Uterus (tissue), 4 donors: ENCODE results near the gene OR2B2. TPM values are rescaled to one million over a fixed set of nuclear protein-coding genes. Genes with fewer than 3 reads are reported as not detected.

Source experiments
- DNase-seq, 2 donors: peaks; one replicate each; pipeline ENCODE4 v3.0.0-alpha.2; 2019 to 2020
- H3K27ac ChIP-seq, 2 donors: fragments of 200-600 bp; sonication (generic); 1 replicate in 1 of 2; 2 replicates in 1 of 2; pipeline ENCODE4 v1.5.1; 2016 to 2018
- H3K27me3 ChIP-seq, 2 donors: fragments of 200-600 bp; sonication (generic); one replicate each; pipeline ENCODE4 v1.5.1; 2018 to 2019; ENCODE audit warnings: control low read depth in 1 of 2
- H3K36me3 ChIP-seq, 2 donors: fragments of 200-600 bp; sonication (generic); one replicate each; pipeline ENCODE4 v1.5.1; 2019; ENCODE audit warnings: control low read depth in 1 of 2
- H3K4me1 ChIP-seq, 2 donors: fragments of 200-600 bp; sonication (generic); one replicate each; pipeline ENCODE4 v1.5.1; 2018 to 2019; ENCODE audit warnings: control low read depth in 1 of 2
- H3K4me3 ChIP-seq, 2 donors: fragments of 200-600 bp; sonication (generic); 1 replicate in 1 of 2; 2 replicates in 1 of 2; pipeline ENCODE4 v1.5.1; 2018 to 2019; ENCODE audit warnings: mild to moderate bottlenecking in 1 of 2
- H3K9me3 ChIP-seq, 2 donors: fragments of 200-600 bp; sonication (generic); one replicate each; pipeline ENCODE4 v1.5.1; 2019; ENCODE audit warnings: control low read depth in 1 of 2
- CTCF ChIP-seq, 4 experiments: fragments of 200-600 bp in 2 of 4; fragments of 450-650 bp in 2 of 4; sonication (generic) in 2 of 4; IDR thresholded peaks; one replicate each; pipeline ENCODE4 v1.5.1; 2016 to 2019; ENCODE audit warnings: antibody characterized with exemption in 4 of 4, mild to moderate bottlenecking in 2 of 4, moderate library complexity in 1 of 4
- POLR2A ChIP-seq, 2 donors: fragments of 450-650 bp; IDR thresholded peaks; one replicate each; pipeline ENCODE4 v1.6.1; 2016; ENCODE audit warnings: antibody characterized with exemption in 2 of 2, mild to moderate bottlenecking in 1 of 2, moderate library complexity in 1 of 2
- intact Hi-C: fragments of 100-400 bp; cut with DNase I; formaldehyde crosslinking; loops from one replicate; pipeline ENCODE4 v1.15.1; 2023; ENCODE audit warnings: low total_unique reads
- total RNA-seq, 4 donors: library from RNA; depleted of rRNA in 3 of 4; stranded (reverse); fragments of >200 nt in 3 of 4; gene quantifications; one replicate each; pipeline versions ENCODE4 v1.1.0 to v1.2.4, GENCODE V29; 2014 to 2023
- donor health status: DM: yes; HTN: yes; CAD: no.

The OR2B2 gene
- total RNA-seq, 4 donors from 2014 or later, result not detected

GRCh38 chr6:27870291-27870870 lies 41.8 kb downstream of the OR2B2 start:
- no peak for DNase-seq
- H3K36me3 ChIP-seq, result no peaks in the 10 kb centered on the region
- no peak overlapping the region for H3K27ac ChIP-seq
- peaks cover 29 to 65% of the 10 kb centered on the region in 2 donors for H3K27me3 ChIP-seq
- H3K9me3 ChIP-seq, result no peaks in the 10 kb centered on the region
- TF ChIP-seq CTCF (IDR thresholded peaks at IDR 0.05) (no peak), POLR2A (IDR thresholded peaks at IDR 0.05) (no peak)
- intact Hi-C loops, result no loop called here
- H3K4me3 ChIP-seq, result no peak overlapping the region
- H3K4me1 ChIP-seq, result peaks cover 0 to 19% of the 10 kb centered on the region in 2 donors

- Histone ChIP-seq H3K9me3 (no peaks in the 10 kb centered on the region), H3K27ac (no peak overlapping the region), H3K4me1 (peaks cover 0 to 20% of the 10 kb centered on the region in 2 donors), H3K27me3 (peaks cover 24 to 57% of the 10 kb centered on the region in 2 donors), H3K4me3 (no peak overlapping the region), H3K36me3 (no peaks in the 10 kb centered on the region)
- DNase-seq, result no peak
- TF ChIP-seq POLR2A (IDR thresholded peaks at IDR 0.05) (no peak), CTCF (IDR thresholded peaks at IDR 0.05) (no peak)
- intact Hi-C loops, result no loop called here
Measured at GRCh38 chr6:27868311-27868710, 43.9 kb downstream of the OR2B2 start.

GRCh38 chr6:27867945-27868300 lies 44.3 kb downstream of the OR2B2 start:
- Histone ChIP-seq H3K4me1 (peaks cover 0 to 20% of the 10 kb centered on the region in 2 donors), H3K9me3 (no peaks in the 10 kb centered on the region), H3K36me3 (no peaks in the 10 kb centered on the region), H3K27me3 (peaks cover 20 to 53% of the 10 kb centered on the region in 2 donors), H3K4me3 (no peak overlapping the region), H3K27ac (no peak overlapping the region)
- no peak for DNase-seq
- intact Hi-C loops, result no loop called here
- TF ChIP-seq POLR2A (IDR thresholded peaks at IDR 0.05), result no peak
- TF ChIP-seq CTCF (IDR thresholded peaks at IDR 0.05), result no peak

- Histone ChIP-seq H3K27me3 (peaks cover 19 to 48% of the 10 kb centered on the region in 2 donors), H3K9me3 (no peaks in the 10 kb centered on the region), H3K27ac (no peak overlapping the region), H3K36me3 (no peaks in the 10 kb centered on the region), H3K4me3 (peak overlapping the region; percentile 54 to 73), H3K4me1 (peaks cover 0 to 20% of the 10 kb centered on the region in 2 donors)
- no peak for TF ChIP-seq CTCF (IDR thresholded peaks at IDR 0.05)
- TF ChIP-seq POLR2A (IDR thresholded peaks at IDR 0.05), result no peak
- peak in 1 of 2 donors; percentile 21 for DNase-seq
- intact Hi-C loops, result no loop called here
Measured at GRCh38 chr6:27867051-27867944, 44.9 kb downstream of the OR2B2 start.
